HG02588 (cell line): Measurements from ENCODE around the gene CPN2.

Experiments used
- ATAC-seq: cut with Tn5 transposase; IDR thresholded peaks from one replicate; pipeline ENCODE4 v1.9.1; 2021; ENCODE audit warnings: mild to moderate bottlenecking, moderate library complexity; ENCODE audit not compliant: unreplicated experiment

CPN2 gene

DNA sequence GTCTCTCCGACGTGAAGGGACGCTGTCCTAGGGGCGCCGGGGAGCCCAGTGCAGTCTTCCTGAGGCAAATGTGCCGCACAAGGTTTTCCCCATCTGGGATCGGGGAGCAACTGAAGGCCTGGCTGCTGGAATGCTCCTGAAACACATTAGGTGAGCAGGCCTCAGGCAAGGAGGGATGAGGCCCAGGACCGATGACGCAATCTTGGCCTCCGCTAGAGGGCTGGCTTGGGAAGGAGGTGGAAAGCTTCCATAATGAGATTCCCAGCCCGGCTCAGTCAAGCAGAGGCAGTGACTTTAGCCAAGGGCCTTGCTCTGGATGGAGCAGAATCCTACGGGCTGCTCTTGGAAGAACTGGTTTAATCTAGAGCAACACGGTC is 50.8 kb downstream of the CPN2 start:
- no peak for ATAC-seq

DNA sequence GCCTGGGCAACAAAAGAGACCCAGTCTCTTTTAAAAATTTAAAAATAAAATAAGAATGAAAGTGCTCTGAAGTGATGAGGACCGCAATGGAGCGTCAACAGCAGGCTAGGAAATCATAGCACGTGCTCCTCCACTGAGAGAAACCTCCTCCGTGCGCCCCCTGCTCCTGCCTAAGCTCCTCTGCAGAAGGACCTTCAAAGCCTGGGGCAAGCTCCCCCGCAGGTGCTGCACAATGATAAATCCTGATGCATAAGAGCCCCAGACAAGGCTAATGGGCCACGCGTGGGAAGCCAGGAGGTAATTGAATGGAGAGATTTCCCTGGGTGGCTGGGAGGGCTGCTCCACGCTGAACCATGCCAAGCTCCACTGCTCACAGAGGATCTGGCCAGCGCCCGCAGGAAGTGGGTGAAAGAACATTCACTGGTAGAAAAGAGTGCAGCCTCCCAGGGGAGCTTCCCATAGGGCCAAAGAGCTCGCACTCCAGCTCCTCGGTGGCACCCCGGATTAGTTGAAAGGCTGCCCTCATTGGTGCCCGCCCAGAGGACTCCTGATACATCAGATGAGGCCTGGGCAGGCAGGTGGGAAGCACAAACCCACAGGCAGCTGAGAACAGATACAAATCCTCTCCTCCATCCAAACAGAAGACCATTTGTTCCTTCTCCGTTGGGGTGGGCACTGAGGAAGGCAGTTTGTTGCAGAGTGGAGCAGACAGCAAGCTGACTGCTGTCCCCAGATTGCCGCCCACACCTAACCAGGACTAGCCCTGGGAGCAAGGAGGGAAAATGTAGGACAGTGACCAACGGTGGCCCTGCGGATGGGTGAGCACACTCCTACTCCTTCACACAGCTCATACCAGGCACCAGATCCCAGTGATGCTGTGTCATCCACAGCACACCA is 52.5 kb downstream of the CPN2 start:
- no peak for ATAC-seq

DNA sequence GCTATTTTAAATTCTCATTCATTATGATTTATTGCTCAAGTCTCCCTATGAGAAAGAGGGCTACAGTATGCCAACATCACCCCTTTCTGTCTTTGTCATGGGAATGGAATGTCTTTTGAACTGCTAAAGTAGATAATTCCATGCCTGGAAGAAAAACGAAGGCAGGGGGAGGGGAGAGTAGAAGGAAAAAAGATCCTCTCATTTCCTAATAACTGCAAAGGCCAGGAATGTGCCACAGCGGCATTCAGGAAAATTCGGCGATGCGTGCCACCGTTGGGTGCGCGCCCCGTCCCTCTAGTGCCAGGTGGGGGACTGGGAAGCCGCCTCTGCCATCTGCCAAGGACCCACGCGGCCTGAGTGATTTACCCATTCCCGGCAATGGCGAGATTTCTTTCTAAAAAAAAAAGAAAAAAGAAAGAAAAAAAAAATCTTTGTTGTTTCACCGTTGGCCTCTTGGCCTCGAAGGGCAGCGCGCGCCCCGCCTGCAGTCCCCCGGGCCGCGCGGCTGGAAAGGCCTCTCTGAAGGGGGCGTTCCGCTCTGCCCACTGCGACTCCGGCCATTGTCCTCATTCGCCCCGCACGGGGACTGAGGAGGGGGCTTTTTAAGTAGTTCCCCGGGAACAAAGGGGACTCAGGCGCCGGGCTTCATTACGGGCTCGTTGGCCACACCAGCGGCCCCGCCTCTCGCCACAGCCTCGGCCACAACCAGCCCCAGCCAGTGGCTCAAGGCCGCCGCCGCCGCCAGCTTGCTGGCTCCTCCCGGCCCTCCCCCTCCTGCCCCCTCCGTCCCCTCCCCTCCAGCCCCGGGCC is 54.5 kb downstream of the CPN2 start:
- ATAC-seq: no peak

DNA sequence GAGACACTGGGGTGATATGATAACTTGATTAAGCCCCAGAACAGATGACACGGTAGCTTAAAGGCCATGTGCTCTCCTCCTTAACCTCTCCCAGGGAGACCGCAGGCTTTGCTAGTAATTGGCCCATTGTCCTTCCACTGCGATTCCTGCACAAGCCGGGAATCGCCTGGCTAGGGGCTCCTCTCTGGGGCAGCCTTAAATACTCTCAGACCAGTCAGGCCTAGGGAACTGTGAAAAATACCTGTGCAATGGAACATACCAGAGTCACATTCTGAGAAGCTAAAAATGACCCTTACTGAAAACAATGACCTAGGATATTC is 56.3 kb downstream of the CPN2 start:
- no peak for ATAC-seq

DNA sequence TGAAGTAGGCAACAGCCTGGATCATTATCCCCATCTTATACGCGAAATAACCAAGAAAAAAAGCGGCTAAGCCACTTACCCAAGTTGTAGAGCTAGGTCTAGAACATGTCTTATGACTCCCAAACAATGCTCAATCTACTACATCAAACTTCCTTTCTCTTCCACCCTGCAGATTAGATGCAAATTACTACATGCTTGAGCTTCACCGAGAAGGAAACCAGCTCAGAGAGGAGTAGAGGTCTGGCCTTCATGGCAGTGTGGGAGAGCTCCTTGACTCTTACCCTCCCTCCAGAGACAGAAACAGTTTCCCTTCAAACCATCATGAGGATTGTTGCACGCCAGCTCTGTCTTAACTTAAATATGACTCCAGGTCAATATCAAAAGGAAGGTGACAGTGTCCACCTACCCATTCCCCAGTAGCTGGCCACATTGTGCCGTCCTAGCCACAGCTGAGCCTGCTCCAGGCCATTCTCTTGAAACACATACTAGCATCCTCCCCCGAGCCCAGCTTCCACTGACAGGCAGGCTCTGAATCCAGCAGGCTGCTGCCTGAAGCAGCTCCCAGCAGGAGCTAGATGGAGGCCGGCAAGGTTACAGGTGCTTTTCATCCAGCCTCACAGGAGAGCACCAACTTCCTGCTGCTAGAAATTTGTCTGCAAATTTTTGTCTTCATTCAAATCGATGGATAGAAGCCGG is 56.8 kb downstream of the CPN2 start:
- ATAC-seq: no peak

DNA sequence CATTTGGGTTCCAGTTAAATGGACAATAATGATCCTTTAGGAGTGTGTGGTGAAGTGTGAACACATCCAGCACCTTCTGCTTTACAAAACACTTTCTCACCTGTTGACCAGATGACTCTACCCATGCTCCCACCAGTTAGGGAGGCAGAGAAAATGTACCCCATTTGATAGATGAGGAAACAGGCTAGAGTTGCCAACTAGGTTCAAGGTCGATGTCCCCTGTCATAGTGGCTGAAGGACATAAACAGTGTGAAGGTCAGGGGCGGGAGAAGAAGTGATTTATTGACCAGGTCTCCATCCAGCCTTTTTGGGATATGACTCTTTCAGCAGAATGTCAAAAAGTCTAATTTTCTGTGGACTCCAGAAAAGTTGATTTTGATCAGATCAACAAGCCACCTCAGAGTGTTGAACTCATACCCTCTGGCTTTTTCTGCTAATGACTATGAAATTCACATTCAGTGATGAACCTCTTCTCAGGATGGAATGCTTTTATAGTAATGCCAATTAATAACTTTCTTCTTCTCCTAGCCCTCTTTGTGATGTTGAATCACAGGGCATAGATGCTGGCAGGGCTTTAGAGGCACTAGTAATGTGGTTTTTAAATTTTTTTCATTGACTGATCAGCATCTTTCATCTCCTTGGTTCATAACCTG is 57.5 kb downstream of the CPN2 start:
- ATAC-seq: no peak

DNA sequence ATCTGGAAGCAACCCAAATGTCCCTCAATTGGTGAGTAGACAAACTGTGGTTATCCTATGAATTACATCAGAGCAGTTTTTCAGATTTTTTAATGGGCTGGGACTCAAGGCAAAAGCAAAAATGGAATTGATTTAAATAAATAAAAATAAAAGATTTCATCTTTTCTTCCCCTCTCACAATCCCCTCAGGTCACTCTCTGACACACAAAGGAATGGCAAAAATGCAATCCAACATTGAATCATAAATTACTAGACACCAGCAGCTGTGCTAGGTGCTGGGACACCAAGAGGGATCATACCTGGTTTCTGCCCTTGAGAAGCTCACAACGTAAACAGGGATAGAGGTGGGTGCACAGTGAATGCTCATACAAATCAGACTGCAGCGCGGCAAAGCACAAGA is 58.8 kb downstream of the CPN2 start:
- ATAC-seq: no peak
